GM15510 (cell line): ENCODE results near the gene CD101.

Experiments used
- POLR2A ChIP-seq: IDR thresholded peaks from 3 replicates; pipeline ENCODE4 v1.6.1; 2011; ENCODE audit warnings: borderline replicate concordance; ENCODE audit not compliant: insufficient read length; ENCODE audit errors: extremely low read depth

CD101 gene

DNA sequence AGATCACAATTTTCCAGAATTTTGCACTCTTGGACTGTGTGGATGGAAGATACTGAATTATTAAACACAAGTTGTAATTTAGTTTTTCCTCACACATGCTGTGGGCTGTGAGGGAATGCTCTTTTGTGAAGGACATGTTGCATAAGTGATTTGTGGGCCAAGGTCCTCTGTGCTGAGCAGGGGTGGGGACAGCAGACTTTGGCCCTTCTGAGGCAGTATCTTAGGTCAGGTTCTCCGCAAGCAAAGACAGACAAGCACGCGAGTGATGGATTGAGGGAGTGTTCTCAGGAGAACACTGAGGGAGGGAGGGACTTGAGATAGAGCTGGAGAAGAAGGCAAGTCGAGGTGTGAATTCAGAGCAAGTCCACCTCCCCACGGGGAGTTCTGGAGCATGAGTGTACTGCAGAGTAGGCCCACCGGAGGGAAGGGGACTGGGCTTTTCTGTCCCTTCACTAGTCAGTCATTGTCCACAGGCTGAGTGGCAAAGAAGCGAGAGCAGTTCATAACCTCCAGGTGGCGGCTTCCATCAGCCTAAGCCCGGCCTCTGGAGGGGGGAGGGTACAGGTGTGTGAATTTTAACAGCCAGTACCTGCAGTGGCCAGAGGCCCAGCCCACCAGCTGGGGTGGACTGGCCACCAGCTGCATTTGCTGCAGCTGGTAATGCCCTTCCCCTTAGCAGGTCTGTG is 19.1 kb upstream of the CD101 start:
- TF ChIP-seq POLR2A, result no peak

DNA sequence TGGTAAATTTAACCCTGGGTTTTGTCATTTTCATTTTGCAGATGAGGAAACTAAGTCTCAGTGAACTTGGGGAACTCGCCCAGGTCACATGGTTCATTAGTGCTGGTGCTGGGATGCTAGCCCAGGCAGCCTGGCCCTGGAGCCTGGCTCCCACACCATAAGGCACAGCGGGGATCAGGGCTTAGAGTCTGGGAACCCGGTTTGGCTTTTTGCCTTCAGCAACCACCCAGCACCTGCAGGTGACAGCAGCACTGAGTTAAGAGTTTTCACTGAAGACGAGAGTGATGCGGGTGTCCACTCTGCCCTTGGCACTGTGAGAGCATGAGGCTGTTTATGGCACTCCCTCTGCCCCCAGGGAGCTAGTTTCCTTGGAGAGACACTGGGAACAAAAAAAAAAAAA is 18.4 kb upstream of the CD101 start:
- no peak for TF ChIP-seq POLR2A

DNA sequence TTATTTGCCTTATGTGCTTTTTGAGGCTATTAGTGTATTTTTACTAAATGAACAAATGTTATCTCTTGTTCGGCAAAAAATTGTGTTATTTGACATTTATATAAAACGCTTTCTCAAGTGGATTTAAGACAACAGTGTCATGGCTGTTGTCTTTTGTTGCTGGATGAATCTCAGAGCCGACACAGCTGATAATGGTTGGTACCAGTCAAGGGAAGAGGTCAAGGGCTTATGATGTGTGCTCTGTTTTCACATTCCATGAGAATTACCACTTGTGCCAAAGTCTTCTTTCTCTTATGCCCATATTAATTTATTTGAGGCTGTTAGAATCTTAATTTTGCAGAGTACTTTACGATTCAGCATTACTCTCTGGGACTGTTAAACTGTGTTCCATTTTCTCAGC is 17.9 kb upstream of the CD101 start:
- no peak for TF ChIP-seq POLR2A

DNA sequence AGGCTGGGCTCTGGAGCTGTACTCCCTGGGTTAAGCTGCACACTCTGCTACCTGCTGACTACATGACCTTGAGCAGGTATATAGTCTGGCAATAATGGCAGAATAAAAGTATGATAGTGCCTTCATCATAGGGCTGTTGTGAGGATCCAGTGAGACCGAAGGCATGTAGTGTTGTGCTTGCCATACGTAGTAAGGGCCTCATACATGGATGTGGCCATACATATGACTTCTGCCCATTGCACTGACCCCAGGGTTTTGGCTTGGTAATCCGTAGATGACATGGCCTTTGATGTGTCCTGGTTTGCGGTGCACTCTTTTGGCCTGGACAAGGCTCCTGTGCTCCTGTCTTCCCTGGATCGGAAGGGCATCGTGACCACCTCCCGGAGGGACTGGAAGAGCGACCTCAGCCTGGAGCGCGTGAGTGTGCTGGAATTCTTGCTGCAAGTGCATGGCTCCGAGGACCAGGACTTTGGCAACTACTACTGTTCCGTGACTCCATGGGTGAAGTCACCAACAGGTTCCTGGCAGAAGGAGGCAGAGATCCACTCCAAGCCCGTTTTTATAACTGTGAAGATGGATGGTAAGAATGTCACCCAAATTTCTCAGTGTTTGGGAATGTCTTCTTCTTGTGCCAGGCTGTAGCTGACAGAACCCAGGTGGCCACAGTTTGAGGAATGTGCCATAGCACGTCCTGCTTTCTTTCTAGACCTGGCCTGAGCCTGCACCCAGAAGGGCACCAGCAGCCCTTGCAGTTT is 17.0 kb upstream of the CD101 start:
- TF ChIP-seq POLR2A, result no peak

DNA sequence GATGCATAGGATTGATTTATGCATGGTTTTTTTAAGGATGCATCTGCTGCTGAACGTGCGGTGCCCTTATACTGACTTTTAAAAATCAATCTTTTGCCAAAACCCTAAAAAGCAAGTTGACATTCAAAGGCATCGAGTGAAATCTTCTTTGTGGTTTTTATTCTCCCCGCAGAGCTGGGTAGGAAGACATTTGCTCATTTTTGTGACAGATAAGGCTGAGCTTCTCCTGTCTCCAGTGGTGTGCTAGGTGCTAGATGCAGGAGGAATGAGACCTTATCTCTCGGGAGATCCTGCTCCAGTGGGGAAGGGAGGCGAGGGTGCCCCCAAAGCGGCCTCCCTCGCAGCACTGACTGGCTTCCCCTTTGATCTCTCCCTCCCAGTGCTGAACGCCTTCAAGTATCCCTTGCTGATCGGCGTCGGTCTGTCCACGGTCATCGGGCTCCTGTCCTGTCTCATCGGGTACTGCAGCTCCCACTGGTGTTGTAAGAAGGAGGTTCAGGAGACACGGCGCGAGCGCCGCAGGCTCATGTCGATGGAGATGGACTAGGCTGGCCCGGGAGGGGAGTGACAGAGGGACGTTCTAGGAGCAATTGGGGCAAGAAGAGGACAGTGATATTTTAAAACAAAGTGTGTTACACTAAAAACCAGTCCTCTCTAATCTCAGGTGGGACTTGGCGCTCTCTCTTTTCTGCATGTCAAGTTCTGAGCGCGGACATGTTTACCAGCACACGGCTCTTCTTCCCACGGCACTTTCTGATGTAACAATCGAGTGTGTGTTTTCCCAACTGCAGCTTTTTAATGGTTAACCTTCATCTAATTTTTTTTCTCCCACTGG is 14.9 kb upstream of the CD101 start:
- TF ChIP-seq POLR2A, result no peak

DNA sequence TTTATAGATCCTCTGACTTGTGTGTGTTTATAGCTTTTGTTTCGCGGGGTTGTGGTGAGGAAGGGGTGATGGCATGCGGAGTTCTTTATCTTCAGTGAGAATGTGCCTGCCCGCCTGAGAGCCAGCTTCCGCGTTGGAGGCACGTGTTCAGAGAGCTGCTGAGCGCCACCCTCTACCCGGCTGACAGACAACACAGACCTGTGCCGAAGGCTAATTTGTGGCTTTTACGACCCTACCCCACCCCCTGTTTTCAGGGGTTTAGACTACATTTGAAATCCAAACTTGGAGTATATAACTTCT is 14.4 kb upstream of the CD101 start:
- no peak for TF ChIP-seq POLR2A

DNA sequence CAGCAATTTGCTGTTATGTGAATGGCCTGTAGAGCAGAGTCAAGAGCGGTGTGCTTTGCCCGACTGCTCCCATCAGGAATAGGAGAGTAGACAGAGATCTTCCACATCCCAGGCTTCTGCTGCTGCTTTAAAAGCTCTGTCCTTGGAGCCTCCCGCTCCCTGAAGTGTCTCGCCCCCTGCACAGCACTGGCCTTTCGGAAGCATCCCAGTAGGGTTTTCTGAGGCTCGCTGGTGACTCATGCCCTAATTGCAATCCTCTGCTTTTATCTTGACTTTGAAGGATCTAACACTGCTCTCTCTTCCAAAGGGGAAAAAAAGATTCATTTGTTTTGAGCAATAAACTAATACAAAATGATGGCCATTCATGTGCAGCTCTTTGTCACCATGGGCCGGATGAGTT is 13.3 kb upstream of the CD101 start:
- no peak for TF ChIP-seq POLR2A

DNA sequence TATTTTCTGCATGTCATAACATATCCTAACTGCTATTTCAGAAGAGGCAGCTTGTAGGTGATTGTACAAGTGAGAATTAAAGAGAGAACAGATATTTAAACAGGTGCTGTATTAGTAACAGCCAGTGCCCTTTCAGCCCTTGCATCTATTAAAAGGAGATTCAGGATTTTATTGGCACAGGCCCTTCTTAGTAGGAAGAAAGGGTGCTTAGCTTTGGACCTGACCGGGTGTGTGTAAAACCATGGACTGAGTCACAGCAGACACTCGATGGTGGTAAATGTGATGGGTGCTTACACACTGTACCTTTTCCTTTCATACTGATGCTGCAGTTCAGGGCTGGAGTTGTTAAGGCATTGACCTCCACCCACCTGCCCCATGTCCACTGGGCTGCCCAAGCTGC is 12.7 kb upstream of the CD101 start:
- no peak for TF ChIP-seq POLR2A

DNA sequence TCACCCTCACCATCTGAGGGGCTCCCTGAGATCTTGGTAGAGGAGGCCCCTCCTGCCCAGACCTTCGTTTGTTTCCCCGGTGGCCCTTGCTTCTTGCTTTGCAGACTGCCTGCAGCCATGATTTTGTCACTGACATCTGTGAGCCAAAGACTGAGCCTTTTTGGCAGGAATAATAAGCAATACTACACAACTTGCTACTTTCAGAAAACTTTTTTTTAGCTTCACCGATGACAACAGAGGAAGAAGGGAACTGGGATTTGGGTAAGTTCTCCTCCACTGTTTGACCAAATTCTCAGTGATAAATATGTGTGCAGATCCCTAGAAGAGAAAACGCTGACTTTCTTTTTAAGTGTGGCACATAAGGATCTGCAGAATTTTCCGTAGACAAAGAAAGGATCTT is 11.7 kb upstream of the CD101 start:
- TF ChIP-seq POLR2A, result no peak

DNA sequence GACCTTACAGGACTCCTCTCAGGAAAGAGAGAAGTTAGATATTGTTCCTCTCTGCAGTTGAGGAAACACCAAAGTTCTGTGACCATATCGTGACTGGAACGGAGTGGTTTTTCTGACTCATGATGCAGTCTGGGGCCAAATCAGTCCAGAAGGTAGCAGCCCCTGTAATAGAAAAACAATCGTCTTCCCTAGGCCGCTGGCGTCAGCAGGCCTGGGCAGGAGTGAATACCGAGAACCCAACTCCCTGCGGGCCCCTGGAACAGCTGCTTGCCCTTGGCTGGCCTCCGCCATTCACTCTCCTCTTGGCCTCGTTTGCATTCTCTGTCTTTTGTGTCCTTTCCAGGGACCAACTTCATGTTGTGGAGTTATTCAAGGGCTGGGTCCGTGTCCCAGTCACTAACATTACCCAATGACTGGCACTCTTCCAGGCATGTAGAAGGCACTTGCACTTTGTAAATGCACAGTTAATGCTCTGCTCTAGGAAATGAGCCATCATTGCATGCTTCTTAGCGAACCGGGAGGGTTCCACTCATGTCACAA is 10.9 kb upstream of the CD101 start:
- TF ChIP-seq POLR2A, result no peak

DNA sequence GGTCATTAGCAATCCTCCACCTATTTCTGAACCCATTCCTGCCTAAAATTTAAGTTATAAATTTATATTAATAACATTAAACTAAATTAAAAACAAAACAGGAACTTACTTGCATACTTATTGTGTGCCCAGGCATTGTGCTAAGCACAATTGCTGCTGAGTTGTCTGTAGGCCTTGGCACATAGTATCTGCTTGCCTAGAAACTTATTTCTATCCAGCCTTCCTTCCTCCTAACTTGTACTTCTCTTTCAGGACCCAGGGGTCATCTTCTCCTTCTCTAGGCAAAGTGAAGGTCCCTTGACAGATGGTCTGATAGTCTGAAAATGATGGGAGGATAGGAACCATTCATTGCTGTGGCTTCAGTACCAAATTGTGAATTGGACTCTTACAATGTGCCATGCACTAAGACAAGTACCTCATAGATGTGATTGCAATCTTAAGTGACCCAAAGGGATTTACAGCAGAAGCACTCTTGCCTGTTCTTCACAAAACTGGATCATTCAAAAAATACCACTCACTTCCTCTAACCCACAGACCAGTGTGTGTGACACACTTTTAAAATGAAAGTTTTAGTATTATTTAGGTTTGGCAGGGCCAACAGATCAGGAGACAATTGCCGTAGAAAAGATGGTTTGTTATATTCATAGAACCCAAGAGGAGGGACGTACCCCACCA is 10.3 kb upstream of the CD101 start:
- TF ChIP-seq POLR2A, result no peak

DNA sequence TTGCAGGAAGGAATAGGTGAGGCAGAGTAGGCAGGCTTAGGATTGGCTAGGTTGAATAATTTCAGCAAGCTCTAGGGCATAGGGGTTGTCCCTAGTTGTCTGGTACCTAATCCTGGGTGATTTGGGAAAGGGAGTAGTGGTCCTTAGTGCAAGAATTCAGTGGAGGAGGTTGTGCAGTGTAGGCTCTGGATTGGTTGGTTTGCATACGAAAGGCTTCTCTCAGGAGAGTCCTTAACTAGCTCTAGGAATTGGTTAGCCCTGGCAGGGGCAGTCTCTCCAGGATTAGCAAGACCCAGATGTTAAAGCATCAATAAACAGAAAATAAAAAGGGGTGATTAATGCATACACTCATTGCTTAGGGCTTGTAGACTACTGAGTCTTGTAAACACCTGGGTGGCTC is 9.6 kb upstream of the CD101 start:
- TF ChIP-seq POLR2A, result no peak

DNA sequence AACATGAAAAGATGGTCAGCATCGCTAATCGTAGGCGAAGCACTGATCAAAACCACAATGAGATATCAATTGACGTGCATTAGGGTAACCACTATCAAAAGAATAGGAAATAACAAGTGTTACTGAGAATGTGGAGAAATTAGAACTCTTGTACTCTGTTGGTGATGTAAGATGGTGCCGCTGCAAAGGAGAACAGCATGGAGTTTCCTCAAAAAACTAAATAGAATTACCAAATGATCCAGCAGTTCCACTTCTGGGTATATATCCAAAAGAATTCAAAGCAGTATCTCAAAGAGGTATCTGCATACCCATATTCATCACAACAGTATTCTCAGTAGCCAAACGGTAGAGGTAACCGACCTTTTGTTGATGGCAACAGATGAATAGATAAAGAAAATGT is 8.3 kb upstream of the CD101 start:
- TF ChIP-seq POLR2A, result no peak

DNA sequence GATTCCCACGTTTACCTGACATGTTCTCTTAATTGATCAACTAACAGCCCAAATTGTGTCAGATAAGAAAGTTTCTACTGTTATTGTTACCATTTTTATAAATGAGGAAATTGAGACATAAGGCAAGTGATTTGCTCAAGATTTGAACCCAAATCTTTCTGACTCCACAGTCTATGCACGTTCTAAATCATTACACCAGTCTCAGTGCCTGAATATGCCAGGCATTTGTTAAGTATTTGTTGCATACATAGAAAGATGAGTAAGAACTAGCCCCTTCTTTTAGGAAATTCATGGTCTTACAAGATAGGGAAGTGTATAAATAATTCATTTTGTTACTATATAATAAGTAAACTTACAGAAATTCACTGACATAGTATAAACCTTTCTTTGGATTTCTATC is 7.1 kb upstream of the CD101 start:
- no peak for TF ChIP-seq POLR2A

DNA sequence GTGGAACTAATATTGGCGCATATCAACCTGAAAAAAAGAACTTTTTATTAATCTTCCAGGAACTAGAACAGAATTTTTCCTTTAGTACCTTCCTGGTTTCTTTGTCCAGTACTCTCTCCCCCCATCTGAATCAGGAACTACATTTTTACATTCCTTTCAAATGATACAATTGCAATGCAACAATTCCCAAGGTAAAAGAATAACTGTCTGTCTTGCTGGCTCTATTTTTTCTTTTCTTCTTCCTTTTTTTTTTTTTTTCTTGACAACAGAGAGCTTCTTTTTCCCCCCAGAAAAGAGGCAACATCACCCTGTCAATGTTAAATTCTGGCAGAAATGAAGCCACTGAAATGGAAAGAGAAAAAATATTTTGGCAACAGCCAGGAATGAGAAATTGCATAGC is 4.5 kb upstream of the CD101 start:
- TF ChIP-seq POLR2A, result no peak
